Left ventricle myocardium inferior (tissue), 1 donor: Measurements from ENCODE around the gene RAB31. TPM values are rescaled to one million over a fixed set of nuclear protein-coding genes. Genes with fewer than 3 reads are reported as not detected.

Source experiments
- DNase-seq: peaks from one replicate; pipeline ENCODE4 v3.0.0-alpha.2; 2020
- H3K27ac ChIP-seq: fragments of 200-600 bp; replicated peaks from 2 replicates; pipeline ENCODE4 v1.8.0; 2021
- H3K27me3 ChIP-seq: fragments of 200-600 bp; 2 replicates; pipeline ENCODE4 v1.8.0; 2021; ENCODE audit warnings: low read depth
- H3K36me3 ChIP-seq: fragments of 200-600 bp; 2 replicates; pipeline ENCODE4 v1.8.0; 2021
- H3K4me1 ChIP-seq: fragments of 200-600 bp; 2 replicates; pipeline ENCODE4 v1.8.0; 2021
- H3K4me3 ChIP-seq: fragments of 200-600 bp; 2 replicates; pipeline ENCODE4 v1.8.0; 2021; ENCODE audit warnings: mild to moderate bottlenecking, moderate library complexity
- H3K9me3 ChIP-seq: fragments of 200-600 bp; replicated peaks from 2 replicates; pipeline ENCODE4 v1.8.0; 2021
- CTCF ChIP-seq: fragments of 200-600 bp; IDR thresholded peaks from 2 replicates; pipeline ENCODE4 v1.8.0; 2021; ENCODE audit warnings: antibody characterized with exemption, mild to moderate bottlenecking, borderline replicate concordance
- intact Hi-C: fragments of 100-400 bp; cut with micrococcal nuclease; formaldehyde crosslinking; loops from one replicate; pipeline ENCODE4 v1.11.0; 2022
- total RNA-seq: library from RNA; stranded (reverse); fragmentation: NEBNext Ultra II Directional; extraction: Animal tissue kit (Norgen Biotek cat#: 25700); gene quantifications from one replicate; pipeline ENCODE4 v1.2.1, GENCODE V29; 2021
- donor health status: DM: no; HTN: yes; CAD: no; lungs with severe emphysema.

The RAB31 gene
- total RNA-seq, 1 donor from 2014 or later = 12.0 TPM

- no peak for DNase-seq
- H3K36me3 ChIP-seq = no peaks in the 10 kb centered on the region
- H3K27me3 ChIP-seq = no peaks in the 10 kb centered on the region
- H3K4me3 ChIP-seq = no peak overlapping the region
- no peak for TF ChIP-seq CTCF
- no peak overlapping the region for H3K27ac ChIP-seq
- intact Hi-C loops = no loop called here
- H3K9me3 ChIP-seq = peaks cover 20% of the 10 kb centered on the region
- H3K4me1 ChIP-seq = peaks cover 8% of the 10 kb centered on the region
These were observed 155.2 kb downstream of the RAB31 start for GRCh38 chr18:9863282-9863681.

- no peaks in the 10 kb centered on the region for H3K4me1 ChIP-seq
- no peak overlapping the region for H3K4me3 ChIP-seq
- H3K36me3 ChIP-seq = no peaks in the 10 kb centered on the region
- no peaks in the 10 kb centered on the region for H3K27me3 ChIP-seq
- H3K27ac ChIP-seq = no peak overlapping the region
- H3K9me3 ChIP-seq = peaks cover 20% of the 10 kb centered on the region
- no peak for TF ChIP-seq CTCF
- intact Hi-C loops = no loop called here
- no peak for DNase-seq
These were observed 157.8 kb downstream of the RAB31 start for GRCh38 chr18:9865764-9866490.

GRCh38 chr18:9866627-9867026, 158.5 kb downstream of the RAB31 start:
- Histone ChIP-seq H3K27me3 (no peaks in the 10 kb centered on the region), H3K27ac (no peak overlapping the region), H3K36me3 (no peaks in the 10 kb centered on the region), H3K9me3 (peaks cover 20% of the 10 kb centered on the region), H3K4me1 (no peaks in the 10 kb centered on the region), H3K4me3 (no peak overlapping the region)
- no peak for TF ChIP-seq CTCF
- intact Hi-C loops = no loop called here
- DNase-seq = no peak

GRCh38 chr18:9867071-9867594, 159.0 kb downstream of the RAB31 start:
- Histone ChIP-seq H3K4me3 (no peak overlapping the region), H3K27me3 (no peaks in the 10 kb centered on the region), H3K27ac (no peak overlapping the region), H3K36me3 (no peaks in the 10 kb centered on the region), H3K4me1 (no peaks in the 10 kb centered on the region), H3K9me3 (peaks cover 20% of the 10 kb centered on the region)
- intact Hi-C loops = no loop called here
- TF ChIP-seq CTCF = no peak
- DNase-seq = no peak

- no peaks in the 10 kb centered on the region for H3K27me3 ChIP-seq
- H3K4me3 ChIP-seq = no peak overlapping the region
- no peak for TF ChIP-seq CTCF
- H3K27ac ChIP-seq = no peak overlapping the region
- intact Hi-C loops = no loop called here
- no peaks in the 10 kb centered on the region for H3K4me1 ChIP-seq
- H3K36me3 ChIP-seq = no peaks in the 10 kb centered on the region
- peaks cover 20% of the 10 kb centered on the region for H3K9me3 ChIP-seq
- no peak for DNase-seq
These were observed 161.0 kb downstream of the RAB31 start for GRCh38 chr18:9868857-9869714.
